CD8-positive, alpha-beta memory T cell (primary cell): ENCODE results near the gene SDF2L1. TPM values are rescaled to one million over a fixed set of nuclear protein-coding genes. Genes with fewer than 3 reads are reported as not detected.
"Not testable (repeated sequence)": the region's sequence is repeated elsewhere in the genome, so short reads cannot be mapped to it uniquely, and the experiment has no call there.

Experiments used
- CTCF ChIA-PET: fragments of 350-600 bp; sonication (Branson Sonifier 250); formaldehyde crosslinking; loops from one replicate; lab custom pipeline; 2021; ENCODE audit warnings: antibody characterized with exemption; lab: Charles Lee
- POLR2A ChIA-PET: fragments of 350-600 bp; sonication (Branson Sonifier 250); formaldehyde crosslinking; loops from one replicate; lab custom pipeline; 2021; ENCODE audit warnings: antibody characterized with exemption; lab: Charles Lee
- DNase-seq, 5 donors: peaks; one replicate each; pipeline versions ENCODE4 v3.0.0 to v3.0.0-alpha.2; 2020 to 2022; ENCODE audit warnings: mixed read lengths in 1 of 5
- H3K27ac ChIP-seq: one replicate; pipeline ENCODE4 v1.7.0; 2013; ENCODE audit warnings: low read depth, mild to moderate bottlenecking, low read length, moderate library complexity
- H3K27me3 ChIP-seq: 2 replicates; pipeline ENCODE4 v1.7.0; 2013; ENCODE audit warnings: low read length, mild to moderate bottlenecking; ENCODE audit not compliant: insufficient read depth, poor library complexity, severe bottlenecking
- H3K36me3 ChIP-seq: 2 replicates; pipeline ENCODE4 v1.7.0; 2013; ENCODE audit warnings: mild to moderate bottlenecking, low read length, moderate library complexity; ENCODE audit not compliant: insufficient read depth
- H3K4me1 ChIP-seq: 2 replicates; pipeline ENCODE4 v1.7.0; 2013; ENCODE audit warnings: mild to moderate bottlenecking, low read length, moderate library complexity; ENCODE audit not compliant: insufficient read depth
- H3K4me3 ChIP-seq: 2 replicates; pipeline ENCODE4 v1.7.0; 2013; ENCODE audit warnings: mild to moderate bottlenecking, low read length
- H3K9me3 ChIP-seq: 2 replicates; pipeline ENCODE4 v1.7.0; 2013; ENCODE audit warnings: mild to moderate bottlenecking, low read length
- H3K27ac Mint-ChIP-seq, 8 donors: one replicate each; pipeline ENCODE4 v1.8.0; 2020 to 2021; ENCODE audit warnings: mixed read lengths in 8 of 8, mild to moderate bottlenecking in 6 of 8, inconsistent platforms in 3 of 8, moderate library complexity in 3 of 8
- H3K27me3 Mint-ChIP-seq, 2 donors: one replicate each; pipeline ENCODE4 v1.8.0; 2020 to 2021; ENCODE audit warnings: mixed read lengths in 2 of 2, mild to moderate bottlenecking in 1 of 2, moderate library complexity in 1 of 2
- H3K36me3 Mint-ChIP-seq, 3 donors: one replicate each; pipeline ENCODE4 v1.8.0; 2020 to 2021; ENCODE audit warnings: mixed read lengths in 3 of 3, inconsistent platforms in 1 of 3, mild to moderate bottlenecking in 1 of 3
- H3K4me1 Mint-ChIP-seq, 3 donors: one replicate each; pipeline ENCODE4 v1.8.0; 2020 to 2021; ENCODE audit warnings: mixed read lengths in 3 of 3, inconsistent platforms in 1 of 3, mild to moderate bottlenecking in 1 of 3
- H3K4me3 Mint-ChIP-seq, 7 donors: one replicate each; pipeline ENCODE4 v1.8.0; 2020 to 2021; ENCODE audit warnings: mixed read lengths in 7 of 7, mild to moderate bottlenecking in 6 of 7, moderate library complexity in 4 of 7, inconsistent platforms in 2 of 7
- H3K9me3 Mint-ChIP-seq, 5 donors: one replicate each; pipeline ENCODE4 v1.8.0; 2020 to 2022; ENCODE audit warnings: mixed read lengths in 5 of 5, mild to moderate bottlenecking in 3 of 5, moderate library complexity in 2 of 5, inconsistent platforms in 1 of 5
- polyA plus RNA-seq: library from polyadenylated mRNA; unstranded; fragments of 300-500 nt; fragmentation: Illumina TruSeq; gene quantifications from one replicate; pipeline ENCODE4 v1.2.3, GENCODE V29; 2021
- total RNA-seq, 2 experiments: library from RNA; stranded (reverse); gene quantifications; one replicate each; pipeline ENCODE4 v1.2.3, GENCODE V29; 2021

SDF2L1 gene
- total and polyA plus RNA-seq, 3 experiments from 2014 or later, result 71.5 to 99.6 (median 74.7) TPM

DNA sequence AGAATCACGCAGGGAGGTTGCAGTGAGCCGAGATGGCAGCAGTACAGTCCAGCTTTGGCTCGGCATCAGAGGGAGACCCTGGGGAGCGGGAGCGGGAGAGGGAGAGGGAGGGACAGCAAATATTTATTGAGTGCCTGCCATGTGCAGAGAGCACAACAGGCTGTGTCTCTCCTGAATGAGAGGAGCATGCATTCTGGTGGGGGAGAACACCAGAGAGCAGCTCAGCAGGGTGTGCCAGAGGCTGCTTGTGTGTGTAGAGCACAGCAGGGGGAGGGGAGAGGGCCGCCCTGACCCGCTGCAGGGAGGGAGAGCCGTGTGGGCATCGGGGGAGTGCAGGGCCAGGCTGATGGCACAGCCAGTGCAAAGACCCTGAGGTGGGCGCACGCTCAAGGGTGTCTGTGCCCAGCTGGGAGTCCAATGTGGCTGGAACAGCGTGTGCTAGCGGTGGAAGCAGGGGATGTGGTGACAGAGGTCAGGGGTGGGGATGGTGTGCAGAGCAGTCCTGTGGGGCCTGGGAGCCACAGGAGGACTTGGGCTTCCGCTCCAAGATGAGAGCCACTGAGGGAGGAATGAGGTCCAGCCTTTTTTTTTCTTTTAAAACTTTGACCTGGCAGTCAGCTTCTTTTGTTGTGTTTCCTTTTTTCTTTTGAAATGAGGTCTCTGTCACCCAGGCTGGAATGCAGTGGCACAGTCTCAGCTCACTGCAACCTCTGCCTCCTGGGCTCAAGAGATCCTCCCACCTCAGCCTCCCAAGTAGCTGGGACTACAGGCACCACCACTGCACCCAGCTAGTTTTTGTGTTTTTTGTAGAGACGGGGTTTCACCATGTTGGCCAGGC is 35.7 kb downstream of the SDF2L1 start:
- H3K9me3 Mint-ChIP-seq, result no peaks in the 10 kb centered on the region
- no peaks in the 10 kb centered on the region for H3K27me3 ChIP-seq
- H3K36me3 Mint-ChIP-seq, result peaks cover 3 to 76% (median 12%) of the 10 kb centered on the region in 3 donors
- no peak overlapping the region for H3K27ac ChIP-seq
- H3K27ac Mint-ChIP-seq, result peak overlapping the region in 2 of 8 donors; percentile 73 to 81
- H3K27me3 Mint-ChIP-seq, result no peaks in the 10 kb centered on the region
- H3K4me1 ChIP-seq, result no peaks in the 10 kb centered on the region
- peaks cover 0 to 3% (median 0%) of the 10 kb centered on the region in 3 donors for H3K4me1 Mint-ChIP-seq
- no peaks in the 10 kb centered on the region for H3K9me3 ChIP-seq
- ChIA-PET CTCF (no interaction called here), POLR2A (no interaction called here)
- H3K4me3 ChIP-seq, result no peak overlapping the region
- H3K4me3 Mint-ChIP-seq, result no peak overlapping the region
- DNase-seq, result no peak
- H3K36me3 ChIP-seq, result peaks cover 31% of the 10 kb centered on the region

DNA sequence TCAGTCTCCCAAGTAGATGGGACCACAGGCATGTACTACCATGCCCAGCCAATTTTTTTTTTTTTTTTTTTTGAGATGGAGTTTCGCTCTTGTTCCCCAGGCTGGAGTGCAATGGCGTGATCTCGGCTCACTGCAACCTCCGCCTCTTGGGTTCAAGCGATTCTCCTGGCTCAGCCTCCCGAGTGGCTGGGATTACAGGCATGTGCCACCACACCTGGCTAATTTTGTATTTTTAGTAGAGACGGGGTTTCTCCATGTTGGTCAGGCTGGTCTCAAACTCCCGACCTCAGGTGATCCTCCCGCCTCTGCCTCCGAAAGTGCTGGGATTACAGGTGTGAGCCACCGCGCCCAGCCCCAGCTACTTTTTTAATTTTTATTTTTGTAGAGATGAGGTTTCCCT is 36.7 kb downstream of the SDF2L1 start:
- H3K36me3 ChIP-seq, result peaks cover 28% of the 10 kb centered on the region
- H3K4me1 ChIP-seq, DNase-seq, H3K27me3 ChIP-seq, H3K9me3 ChIP-seq, POLR2A ChIA-PET, H3K9me3 Mint-ChIP-seq, CTCF ChIA-PET, H3K4me1 Mint-ChIP-seq, H3K27me3 Mint-ChIP-seq, H3K27ac ChIP-seq, H3K4me3 Mint-ChIP-seq, H3K4me3 ChIP-seq: not testable (repeated sequence)
- Mint-ChIP-seq H3K36me3 (peaks cover 0 to 73% (median 14%) of the 10 kb centered on the region in 3 donors), H3K27ac (peak overlapping the region in 2 of 8 donors; percentile 21 to 24)

DNA sequence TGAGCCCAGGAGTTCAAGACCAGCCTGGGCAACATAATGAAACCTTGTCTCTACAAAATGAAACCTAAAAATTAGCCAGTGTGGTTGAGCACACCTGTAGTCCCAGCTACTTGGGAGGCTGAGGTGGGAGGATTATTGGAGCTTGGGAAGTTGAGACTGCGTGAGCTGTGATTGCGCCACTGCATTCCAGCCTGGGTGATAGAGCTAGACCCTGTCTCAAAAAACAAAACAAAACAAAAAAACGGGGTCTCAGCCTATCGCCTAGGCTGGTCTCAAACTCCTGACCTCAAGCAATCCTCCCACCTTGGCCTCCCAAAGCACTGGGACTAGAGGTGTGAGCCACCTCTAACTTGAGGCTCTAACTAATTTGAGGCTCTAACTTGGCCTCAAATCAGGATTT is 37.3 kb downstream of the SDF2L1 start:
- CTCF ChIA-PET, result no interaction called here
- no peak overlapping the region for H3K4me3 Mint-ChIP-seq

DNA sequence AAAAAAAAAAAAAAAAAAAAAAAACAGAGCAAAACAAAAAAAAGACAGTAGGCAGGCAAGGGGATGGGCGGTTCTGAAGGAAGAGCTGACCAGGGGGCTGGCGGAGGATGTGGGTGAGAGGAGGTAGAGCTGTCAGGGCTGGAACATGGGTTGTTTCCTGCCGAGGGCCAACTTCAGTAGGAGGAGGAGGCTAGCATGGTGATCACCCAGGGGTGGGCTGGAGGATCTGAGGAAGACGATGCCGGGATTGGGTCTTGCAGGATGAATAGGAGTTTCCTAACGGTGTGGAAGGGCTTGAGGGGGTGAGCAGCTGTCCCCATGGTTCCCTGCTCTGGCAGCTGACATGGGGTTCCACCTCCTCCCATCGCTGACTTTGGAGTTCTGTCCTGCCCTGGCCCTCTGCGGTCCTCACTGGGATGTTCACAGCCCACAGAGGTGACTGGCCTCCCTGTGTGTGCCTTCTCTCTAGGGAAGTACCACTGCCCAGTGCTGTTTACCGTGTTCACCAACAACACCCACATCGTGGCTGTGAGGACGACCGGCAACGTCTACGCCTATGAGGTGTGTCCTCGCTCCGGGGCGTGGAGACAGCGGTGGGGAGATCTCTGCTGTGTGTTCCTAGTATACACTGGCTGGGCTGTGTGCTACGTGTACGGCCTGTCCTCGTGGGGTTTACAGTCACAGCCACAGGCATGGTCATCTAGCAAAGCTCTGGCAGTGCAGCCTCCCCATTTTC is 38.9 kb downstream of the SDF2L1 start:
- no peak for DNase-seq
- Histone ChIP-seq H3K27ac (no peak overlapping the region), H3K9me3 (no peaks in the 10 kb centered on the region), H3K36me3 (peaks cover 21% of the 10 kb centered on the region), H3K4me1 (no peaks in the 10 kb centered on the region), H3K4me3 (no peak overlapping the region), H3K27me3 (no peaks in the 10 kb centered on the region)
- ChIA-PET POLR2A (no interaction called here), CTCF (no interaction called here)
- peaks cover 0 to 3% (median 0%) of the 10 kb centered on the region in 3 donors for H3K4me1 Mint-ChIP-seq
- peaks cover 0 to 67% (median 13%) of the 10 kb centered on the region in 3 donors for H3K36me3 Mint-ChIP-seq
- H3K4me3 Mint-ChIP-seq, result no peak overlapping the region
- H3K9me3 Mint-ChIP-seq, result no peaks in the 10 kb centered on the region
- peak overlapping the region in 4 of 8 donors; percentile 12 to 96 (median 40) for H3K27ac Mint-ChIP-seq
- no peaks in the 10 kb centered on the region for H3K27me3 Mint-ChIP-seq

More for the DNA sequence above, 37.3 kb downstream of the SDF2L1 start:
- H3K27ac Mint-ChIP-seq, result no peak overlapping the region
- H3K27me3 Mint-ChIP-seq, result no peaks in the 10 kb centered on the region
- H3K4me1 Mint-ChIP-seq, result peaks cover 0 to 3% (median 0%) of the 10 kb centered on the region in 3 donors
- Histone ChIP-seq H3K27me3 (no peaks in the 10 kb centered on the region), H3K9me3 (no peaks in the 10 kb centered on the region), H3K36me3 (peaks cover 26% of the 10 kb centered on the region), H3K4me1 (no peaks in the 10 kb centered on the region), H3K4me3 (no peak overlapping the region), H3K27ac (no peak overlapping the region)
- peaks cover 0 to 68% (median 14%) of the 10 kb centered on the region in 3 donors for H3K36me3 Mint-ChIP-seq
- H3K9me3 Mint-ChIP-seq, result no peaks in the 10 kb centered on the region
- POLR2A ChIA-PET, result no interaction called here
- no peak for DNase-seq

DNA sequence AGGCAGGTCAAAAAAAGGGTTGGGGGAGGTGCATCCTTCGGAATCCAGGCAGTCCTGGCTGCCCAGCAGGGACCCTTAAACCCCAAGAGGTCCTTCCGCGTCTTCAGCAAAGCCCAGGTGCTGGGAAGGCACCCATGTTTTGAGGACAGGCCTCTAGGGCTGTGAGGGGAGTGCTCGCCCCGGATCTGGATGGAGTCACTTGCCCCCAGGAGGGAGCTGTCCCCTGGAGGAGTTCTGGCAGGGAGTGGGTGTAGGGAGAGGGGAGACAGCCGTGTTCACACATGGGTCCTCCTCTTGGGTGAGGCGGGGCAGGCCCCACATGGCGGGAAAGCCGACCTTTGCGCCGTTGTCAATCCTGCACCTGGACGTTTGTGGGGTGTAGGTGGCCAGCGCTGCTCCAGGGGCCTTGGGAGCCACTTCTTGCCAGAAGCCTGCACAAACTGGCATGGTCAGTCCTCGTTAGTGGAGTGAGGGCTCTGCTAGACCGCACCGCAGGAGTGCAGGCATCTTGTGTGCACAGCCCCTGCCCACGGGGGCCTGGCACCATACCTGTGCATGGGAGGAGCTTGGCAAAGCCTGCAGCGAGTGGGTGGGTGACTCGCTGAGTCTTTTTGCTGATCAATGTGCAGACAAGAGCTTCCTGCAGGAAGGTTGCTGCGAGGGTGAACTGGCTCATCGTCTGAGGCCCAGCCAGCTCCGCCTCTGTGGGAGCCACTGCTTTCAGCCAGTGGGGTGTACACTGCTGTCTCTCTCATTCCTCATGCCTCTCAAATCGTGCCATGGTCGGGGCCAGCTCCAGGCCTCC is 39.7 kb downstream of the SDF2L1 start:
- H3K36me3 ChIP-seq, result peaks cover 27% of the 10 kb centered on the region
- H3K36me3 Mint-ChIP-seq, result peaks cover 0 to 68% (median 10%) of the 10 kb centered on the region in 3 donors
- H3K4me3 Mint-ChIP-seq, result no peak overlapping the region
- H3K27me3 ChIP-seq, result no peaks in the 10 kb centered on the region
- DNase-seq, result no peak
- CTCF ChIA-PET, result no interaction called here
- no peaks in the 10 kb centered on the region for H3K9me3 ChIP-seq
- no peak overlapping the region for H3K27ac ChIP-seq
- no peaks in the 10 kb centered on the region for H3K27me3 Mint-ChIP-seq
- H3K4me1 ChIP-seq, result no peaks in the 10 kb centered on the region
- H3K4me1 Mint-ChIP-seq, result peaks cover 0 to 3% (median 0%) of the 10 kb centered on the region in 3 donors
- no peaks in the 10 kb centered on the region for H3K9me3 Mint-ChIP-seq
- H3K27ac Mint-ChIP-seq, result peak overlapping the region in 2 of 8 donors; percentile 29 to 71
- H3K4me3 ChIP-seq, result no peak overlapping the region
- POLR2A ChIA-PET, result no interaction called here

DNA sequence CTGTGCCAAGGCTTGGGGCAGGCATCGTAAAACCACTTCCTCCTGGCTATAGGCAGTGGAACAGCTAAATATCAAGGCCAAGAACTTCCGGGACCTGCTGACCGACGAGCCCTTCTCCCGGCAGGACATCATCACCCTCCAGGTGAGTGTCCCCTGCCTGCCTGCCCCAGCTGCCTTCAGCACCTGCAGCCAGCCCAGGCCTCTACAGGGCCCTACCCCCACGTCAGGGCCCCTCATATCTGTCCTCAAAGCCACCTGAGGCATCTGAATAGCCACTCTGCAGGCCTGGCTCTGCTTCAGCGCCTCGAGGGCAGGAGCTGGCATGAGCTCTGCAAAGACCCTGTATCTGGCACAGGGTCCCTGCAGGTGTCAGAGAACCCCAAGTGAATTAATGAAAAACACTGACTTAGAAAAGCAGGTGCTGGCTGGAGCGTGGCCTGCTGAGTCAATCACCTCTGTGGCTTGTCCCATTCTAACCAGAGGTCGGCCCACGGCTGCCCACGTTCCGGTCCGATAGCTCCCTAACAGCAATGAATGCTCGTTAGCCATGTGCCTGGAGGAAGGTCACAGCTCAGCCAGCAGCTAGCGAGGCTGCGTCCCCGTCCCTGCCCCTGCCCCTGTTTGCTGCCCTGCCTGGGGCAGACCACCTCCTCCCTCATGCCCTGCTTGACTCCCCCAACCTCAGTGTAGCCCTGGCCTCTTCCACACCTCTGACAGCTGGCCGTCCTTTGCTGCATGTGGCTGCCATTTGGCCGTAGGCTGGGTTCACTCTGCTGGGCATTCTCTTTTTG is 40.5 kb downstream of the SDF2L1 start:
- no peaks in the 10 kb centered on the region for H3K27me3 ChIP-seq
- H3K27me3 Mint-ChIP-seq, result no peaks in the 10 kb centered on the region
- H3K27ac ChIP-seq, result no peak overlapping the region
- peaks cover 0 to 71% (median 10%) of the 10 kb centered on the region in 3 donors for H3K36me3 Mint-ChIP-seq
- H3K27ac Mint-ChIP-seq, result no peak overlapping the region
- no peak overlapping the region for H3K4me3 ChIP-seq
- peaks cover 0 to 3% (median 0%) of the 10 kb centered on the region in 3 donors for H3K4me1 Mint-ChIP-seq
- no peaks in the 10 kb centered on the region for H3K9me3 ChIP-seq
- H3K36me3 ChIP-seq, result peaks cover 35% of the 10 kb centered on the region
- no peak overlapping the region for H3K4me3 Mint-ChIP-seq
- H3K9me3 Mint-ChIP-seq, result no peaks in the 10 kb centered on the region
- POLR2A ChIA-PET, result no interaction called here
- CTCF ChIA-PET, result no interaction called here
- no peak for DNase-seq
- H3K4me1 ChIP-seq, result no peaks in the 10 kb centered on the region

DNA sequence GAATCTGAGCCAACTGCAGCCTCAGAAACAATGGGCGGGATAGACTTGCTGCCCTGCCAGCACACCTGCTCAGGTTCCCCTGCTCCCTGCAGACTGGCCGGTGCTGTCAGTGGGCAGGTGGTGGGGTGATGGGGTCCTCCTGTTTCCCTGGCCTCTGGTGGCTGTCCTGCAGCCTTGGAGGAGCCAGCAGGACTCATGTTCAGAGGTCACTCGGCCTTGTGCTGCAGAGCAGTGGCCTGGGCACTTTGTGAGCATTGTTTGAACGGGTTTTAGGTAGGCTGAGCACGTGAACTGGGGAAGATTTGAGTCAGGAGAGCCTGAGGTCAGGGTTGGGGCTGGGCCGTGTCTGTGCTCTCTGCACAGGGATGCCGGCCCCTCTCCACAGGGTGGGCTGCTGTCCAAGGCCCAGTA is 41.3 kb downstream of the SDF2L1 start:
- Mint-ChIP-seq H3K36me3 (peaks cover 0 to 71% (median 10%) of the 10 kb centered on the region in 3 donors), H3K4me1 (peaks cover 0 to 3% (median 0%) of the 10 kb centered on the region in 3 donors), H3K4me3 (no peak overlapping the region), H3K27ac (peak overlapping the region in 1 of 8 donors; percentile 32), H3K27me3 (no peaks in the 10 kb centered on the region), H3K9me3 (no peaks in the 10 kb centered on the region)
- peaks cover 38% of the 10 kb centered on the region for H3K36me3 ChIP-seq
- no peaks in the 10 kb centered on the region for H3K4me1 ChIP-seq
- no peaks in the 10 kb centered on the region for H3K9me3 ChIP-seq
- H3K27ac ChIP-seq, result no peak overlapping the region
- CTCF ChIA-PET, result no interaction called here
- H3K4me3 ChIP-seq, result no peak overlapping the region
- POLR2A ChIA-PET, result no interaction called here
- no peak for DNase-seq
- no peaks in the 10 kb centered on the region for H3K27me3 ChIP-seq
